PC-9 (cell line): Measurements from ENCODE around the gene SACM1L. TPM values are rescaled to one million over a fixed set of nuclear protein-coding genes. Genes with fewer than 3 reads are reported as not detected.

Source experiments
- BruUV-seq: library from RNA; stranded (reverse); fragments of 400-500 nt; replicated peaks from 2 replicates; lab custom pipeline; 2021; lab: Mats Ljungman, UMichigan
- CTCF ChIA-PET: fragments of 300-600 bp; sonication (Branson Sonifier 250); formaldehyde crosslinking; loops from one replicate; lab custom pipeline; 2022; ENCODE audit warnings: antibody characterized with exemption; lab: Charles Lee
- POLR2A ChIA-PET: fragments of 300-600 bp; sonication (Branson Sonifier 250); formaldehyde crosslinking; loops from one replicate; lab custom pipeline; 2022; ENCODE audit warnings: antibody characterized with exemption; ENCODE audit not compliant: unreplicated experiment; lab: Charles Lee
- DNase-seq, 2 experiments: peaks; one replicate each; pipeline versions ENCODE4 v3.0.0 to v3.0.0-alpha.2; 2015 to 2022; ENCODE audit warnings: mixed read lengths in 1 of 2
- H2AFZ ChIP-seq: fragments of 200-600 bp; sonication (generic); 2 replicates; pipeline ENCODE4 v1.8.1; 2017; ENCODE audit warnings: antibody characterized with exemption
- H3F3A ChIP-seq: fragments of 200-600 bp; sonication (generic); 2 replicates; pipeline ENCODE4 v1.8.1; 2017; ENCODE audit warnings: antibody characterized with exemption, mild to moderate bottlenecking, low read depth; ENCODE audit not compliant: insufficient read depth
- H3K27ac ChIP-seq: fragments of 200-600 bp; sonication (generic); 2 replicates; pipeline ENCODE4 v1.6.1; 2016; ENCODE audit warnings: mixed run types
- H3K27me3 ChIP-seq: fragments of 200-600 bp; sonication (generic); 2 replicates; pipeline ENCODE4 v1.6.1; 2016; ENCODE audit warnings: low read depth, mixed run types; ENCODE audit not compliant: insufficient read depth
- H3K36me3 ChIP-seq: fragments of 200-600 bp; sonication (generic); 2 replicates; pipeline ENCODE4 v1.6.1; 2016; ENCODE audit warnings: low read depth, mixed run types
- H3K4me1 ChIP-seq: fragments of 200-600 bp; sonication (generic); replicated peaks from 2 replicates; pipeline ENCODE4 v1.6.1; 2016; ENCODE audit warnings: mixed run types; ENCODE audit not compliant: insufficient read depth
- H3K4me2 ChIP-seq: fragments of 200-600 bp; sonication (generic); 2 replicates; pipeline ENCODE4 v1.6.1; 2017; ENCODE audit warnings: mixed run types
- H3K4me3 ChIP-seq: fragments of 200-600 bp; sonication (generic); 2 replicates; pipeline ENCODE4 v1.6.1; 2016; ENCODE audit warnings: mixed run types
- H3K79me2 ChIP-seq: fragments of 200-600 bp; sonication (generic); 2 replicates; pipeline ENCODE4 v1.6.1; 2017; ENCODE audit warnings: low read depth, mixed run types
- H3K9me2 ChIP-seq: fragments of 200-600 bp; sonication (generic); 2 replicates; pipeline ENCODE4 v1.8.1; 2017; ENCODE audit warnings: mild to moderate bottlenecking; ENCODE audit not compliant: insufficient read depth
- H3K9me3 ChIP-seq: fragments of 200-600 bp; sonication (generic); 2 replicates; pipeline ENCODE4 v1.8.1; 2016; ENCODE audit warnings: low read depth; ENCODE audit not compliant: insufficient read depth
- H4K20me1 ChIP-seq: fragments of 200-600 bp; sonication (generic); 2 replicates; pipeline ENCODE4 v1.8.1; 2017; ENCODE audit not compliant: insufficient read depth
- CTCF ChIP-seq: fragments of 200-600 bp; sonication (generic); conservative IDR thresholded peaks from 2 replicates; pipeline ENCODE4 v1.6.1; 2017; ENCODE audit warnings: mixed run types, antibody characterized with exemption, mild to moderate bottlenecking, moderate library complexity
- EZH2 ChIP-seq: fragments of 200-600 bp; sonication (generic); IDR thresholded peaks from 2 replicates; pipeline ENCODE4 v1.8.0; 2017; ENCODE audit warnings: antibody characterized with exemption, low read depth
- intact Hi-C: fragments of 100-400 bp; cut with micrococcal nuclease; formaldehyde crosslinking; loops from one replicate; pipeline ENCODE4 v1.10.0; 2022; ENCODE audit not compliant: unreplicated experiment
- total RNA-seq: library from RNA; stranded (reverse); gene quantifications from 2 replicates; pipeline ENCODE4 v1.2.3, GENCODE V29; 2021

SACM1L gene
- total RNA-seq, 1 experiment from 2014 or later, result 33.9 TPM

- no peaks in the 10 kb centered on the region for H3K79me2 ChIP-seq
- no TSS peak for BruUV-seq
- H3K9me2 ChIP-seq, result no peaks in the 10 kb centered on the region
- H3F3A ChIP-seq, result peaks cover 7% of the 10 kb centered on the region; the same call in 1 of the 2 replicates
- H2AFZ ChIP-seq, result no peak overlapping the region
- H3K9me3 ChIP-seq, result no peaks in the 10 kb centered on the region
- no peak for DNase-seq
- no peak overlapping the region for H3K4me2 ChIP-seq
- peaks cover 8% of the 10 kb centered on the region; the same call in 1 of the 2 replicates for H3K4me1 ChIP-seq
- POLR2A ChIA-PET, result no interaction called here
- intact Hi-C loops, result no loop called here
- no peaks in the 10 kb centered on the region for H3K27me3 ChIP-seq
- no peak overlapping the region for H3K27ac ChIP-seq
- CTCF ChIA-PET, result no interaction called here
- no peak overlapping the region for H3K4me3 ChIP-seq
- TF ChIP-seq EZH2 (no peak), CTCF (no peak)
- no peaks in the 10 kb centered on the region for H3K36me3 ChIP-seq
- no peaks in the 10 kb centered on the region for H4K20me1 ChIP-seq
Observed at GRCh38 chr3:45794660-45795059, 105.5 kb downstream of the SACM1L start.

Other genes with a start within 250 kb of the SACM1L start
- 32.4 and 32.9 TPM in 2 replicates for gene LIMD1, start 94.6 kb upstream of the SACM1L start, total RNA-seq
- gene SLC6A20, start 107.1 kb downstream of the SACM1L start, total RNA-seq, result not detected in 2 replicates
- gene LZTFL1, start 152.7 kb downstream of the SACM1L start, total RNA-seq, result 21.2 and 39.2 TPM in 2 replicates
- not detected in 2 replicates for gene CCR9, start 197.1 kb downstream of the SACM1L start, total RNA-seq